ENCODE data around the gene PRPF38A. TPM values are rescaled to one million over a fixed set of nuclear protein-coding genes. Genes with fewer than 3 reads are reported as not detected.

PRPF38A gene
- polyA plus RNA-seq, 1 of the 3 experiments (the other 2 are of a cell fraction), result 24.3 TPM

DNA sequence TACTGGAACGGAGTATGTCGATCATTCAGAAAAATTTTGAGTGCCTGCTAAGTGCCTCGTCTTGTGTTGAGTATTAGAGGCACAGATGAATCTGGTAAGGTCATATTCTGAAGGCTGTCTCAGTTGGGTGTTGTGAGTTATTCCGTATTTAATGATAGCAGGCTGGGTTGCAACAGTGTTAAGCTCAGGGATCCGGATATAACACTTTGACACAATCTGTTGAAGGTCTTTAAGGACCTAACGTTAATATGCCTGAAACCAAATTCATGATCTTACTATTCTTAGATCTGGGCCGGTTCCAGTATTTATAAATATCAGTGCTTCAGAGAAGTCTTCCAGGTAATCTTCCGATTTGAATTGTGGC, 555 bp downstream of the PRPF38A start:
- Histone ChIP-seq H2AFZ (ENCODE audit: low read depth) (peak overlapping the region; percentile 91), H3F3A (replicated peaks; ENCODE audit: insufficient read depth) (no peaks in the 10 kb centered on the region), H3K27me3 (ENCODE audit: insufficient read depth) (no peaks in the 10 kb centered on the region), H3K4me2 (peak overlapping the region; percentile 78), H3K9me3 (no peaks in the 10 kb centered on the region), H3K27ac (ENCODE audit: low read depth in 2 of 2, low read length in 1 of 2) (peak overlapping the region; percentile 92 to 95), H3K36me3 (replicated peaks in 1 of 2; ENCODE audit: control insufficient read depth in 1 of 2, insufficient read depth in 2 of 2, low read length in 1 of 2) (peaks cover 30 to 32% of the 10 kb centered on the region in 2 experiments), H3K9ac (peak overlapping the region; percentile 92), H3K79me2 (ENCODE audit: insufficient read depth) (peaks cover 55% of the 10 kb centered on the region), H4K20me1 (ENCODE audit: insufficient read depth) (no peaks in the 10 kb centered on the region), H3K9me2 (no peaks in the 10 kb centered on the region), H3K4me1 (ENCODE audit: control insufficient read depth in 1 of 2, insufficient read depth in 2 of 2, low read depth in 1 of 2, low read length in 1 of 2) (peaks cover 6 to 14% of the 10 kb centered on the region in 2 experiments; a peak in 2 of 4 replicates), H3K4me3 (ENCODE audit: low read depth in 2 of 2, low read length in 1 of 2) (peak overlapping the region; percentile 92 to 97)
- DNase-seq, result no peak
- TF ChIP-seq, protein P1, sequence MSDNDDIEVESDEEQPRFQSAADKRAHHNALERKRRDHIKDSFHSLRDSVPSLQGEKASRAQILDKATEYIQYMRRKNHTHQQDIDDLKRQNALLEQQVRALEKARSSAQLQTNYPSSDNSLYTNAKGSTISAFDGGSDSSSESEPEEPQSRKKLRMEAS (IDR thresholded peaks at IDR 0.05; ENCODE audit: low read depth), result no peak
- TF ChIP-seq CHD2 (IDR thresholded peaks at IDR 0.05; ENCODE audit: low read length, partially characterized antibody) (no peak), FOSL2 (IDR thresholded peaks at IDR 0.05; ENCODE audit: borderline replicate concordance, low read depth) (no peak), FOXJ3 (CRISPR knock-in tag; IDR thresholded peaks at IDR 0.05) (no peak), RAD21 (IDR thresholded peaks at IDR 0.05; ENCODE audit: low read length) (no peak), RFX5 (IDR thresholded peaks at IDR 0.05; ENCODE audit: low read length) (no peak), SIN3A (IDR thresholded peaks at IDR 0.05; ENCODE audit: borderline replicate concordance, low read depth, low read length) (no peak), MEF2A (IDR thresholded peaks at IDR 0.05; ENCODE audit: borderline replicate concordance, low read depth) (no peak), GATA2 (CRISPR knock-in tag; IDR thresholded peaks at IDR 0.05) (no peak), RCOR1 (IDR thresholded peaks at IDR 0.05; ENCODE audit: low read length) (no peak), GABPA (IDR thresholded peaks at IDR 0.05; ENCODE audit: low read depth) (no peak), JUND (IDR thresholded peaks at IDR 0.05) (no peak), TCF12 (IDR thresholded peaks at IDR 0.05) (no peak), TEAD4 (IDR thresholded peaks at IDR 0.05; ENCODE audit: borderline replicate concordance, insufficient read depth) (no peak), SMC3 (IDR thresholded peaks at IDR 0.05; ENCODE audit: low read depth, low read length) (no peak), NRF1 (IDR thresholded peaks at IDR 0.05; ENCODE audit: low read depth, low read length) (no peak), TAF1 (IDR thresholded peaks at IDR 0.05; ENCODE audit: borderline replicate concordance, low read depth, low read length) (no peak)
- TF ChIP-seq, protein P2, sequence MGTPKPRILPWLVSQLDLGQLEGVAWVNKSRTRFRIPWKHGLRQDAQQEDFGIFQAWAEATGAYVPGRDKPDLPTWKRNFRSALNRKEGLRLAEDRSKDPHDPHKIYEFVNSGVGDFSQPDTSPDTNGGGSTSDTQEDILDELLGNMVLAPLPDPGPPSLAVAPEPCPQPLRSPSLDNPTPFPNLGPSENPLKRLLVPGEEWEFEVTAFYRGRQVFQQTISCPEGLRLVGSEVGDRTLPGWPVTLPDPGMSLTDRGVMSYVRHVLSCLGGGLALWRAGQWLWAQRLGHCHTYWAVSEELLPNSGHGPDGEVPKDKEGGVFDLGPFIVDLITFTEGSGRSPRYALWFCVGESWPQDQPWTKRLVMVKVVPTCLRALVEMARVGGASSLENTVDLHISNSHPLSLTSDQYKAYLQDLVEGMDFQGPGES (IDR thresholded peaks at IDR 0.05; ENCODE audit: low read depth, low read length), result no peak
- TF ChIP-seq, protein P3, sequence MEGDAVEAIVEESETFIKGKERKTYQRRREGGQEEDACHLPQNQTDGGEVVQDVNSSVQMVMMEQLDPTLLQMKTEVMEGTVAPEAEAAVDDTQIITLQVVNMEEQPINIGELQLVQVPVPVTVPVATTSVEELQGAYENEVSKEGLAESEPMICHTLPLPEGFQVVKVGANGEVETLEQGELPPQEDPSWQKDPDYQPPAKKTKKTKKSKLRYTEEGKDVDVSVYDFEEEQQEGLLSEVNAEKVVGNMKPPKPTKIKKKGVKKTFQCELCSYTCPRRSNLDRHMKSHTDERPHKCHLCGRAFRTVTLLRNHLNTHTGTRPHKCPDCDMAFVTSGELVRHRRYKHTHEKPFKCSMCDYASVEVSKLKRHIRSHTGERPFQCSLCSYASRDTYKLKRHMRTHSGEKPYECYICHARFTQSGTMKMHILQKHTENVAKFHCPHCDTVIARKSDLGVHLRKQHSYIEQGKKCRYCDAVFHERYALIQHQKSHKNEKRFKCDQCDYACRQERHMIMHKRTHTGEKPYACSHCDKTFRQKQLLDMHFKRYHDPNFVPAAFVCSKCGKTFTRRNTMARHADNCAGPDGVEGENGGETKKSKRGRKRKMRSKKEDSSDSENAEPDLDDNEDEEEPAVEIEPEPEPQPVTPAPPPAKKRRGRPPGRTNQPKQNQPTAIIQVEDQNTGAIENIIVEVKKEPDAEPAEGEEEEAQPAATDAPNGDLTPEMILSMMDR (IDR thresholded peaks at IDR 0.05), result no peak
- TF ChIP-seq, protein P4, sequence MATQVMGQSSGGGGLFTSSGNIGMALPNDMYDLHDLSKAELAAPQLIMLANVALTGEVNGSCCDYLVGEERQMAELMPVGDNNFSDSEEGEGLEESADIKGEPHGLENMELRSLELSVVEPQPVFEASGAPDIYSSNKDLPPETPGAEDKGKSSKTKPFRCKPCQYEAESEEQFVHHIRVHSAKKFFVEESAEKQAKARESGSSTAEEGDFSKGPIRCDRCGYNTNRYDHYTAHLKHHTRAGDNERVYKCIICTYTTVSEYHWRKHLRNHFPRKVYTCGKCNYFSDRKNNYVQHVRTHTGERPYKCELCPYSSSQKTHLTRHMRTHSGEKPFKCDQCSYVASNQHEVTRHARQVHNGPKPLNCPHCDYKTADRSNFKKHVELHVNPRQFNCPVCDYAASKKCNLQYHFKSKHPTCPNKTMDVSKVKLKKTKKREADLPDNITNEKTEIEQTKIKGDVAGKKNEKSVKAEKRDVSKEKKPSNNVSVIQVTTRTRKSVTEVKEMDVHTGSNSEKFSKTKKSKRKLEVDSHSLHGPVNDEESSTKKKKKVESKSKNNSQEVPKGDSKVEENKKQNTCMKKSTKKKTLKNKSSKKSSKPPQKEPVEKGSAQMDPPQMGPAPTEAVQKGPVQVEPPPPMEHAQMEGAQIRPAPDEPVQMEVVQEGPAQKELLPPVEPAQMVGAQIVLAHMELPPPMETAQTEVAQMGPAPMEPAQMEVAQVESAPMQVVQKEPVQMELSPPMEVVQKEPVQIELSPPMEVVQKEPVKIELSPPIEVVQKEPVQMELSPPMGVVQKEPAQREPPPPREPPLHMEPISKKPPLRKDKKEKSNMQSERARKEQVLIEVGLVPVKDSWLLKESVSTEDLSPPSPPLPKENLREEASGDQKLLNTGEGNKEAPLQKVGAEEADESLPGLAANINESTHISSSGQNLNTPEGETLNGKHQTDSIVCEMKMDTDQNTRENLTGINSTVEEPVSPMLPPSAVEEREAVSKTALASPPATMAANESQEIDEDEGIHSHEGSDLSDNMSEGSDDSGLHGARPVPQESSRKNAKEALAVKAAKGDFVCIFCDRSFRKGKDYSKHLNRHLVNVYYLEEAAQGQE (IDR thresholded peaks at IDR 0.05; ENCODE audit: low read depth, low read length), result no peak
- CTCF ChIA-PET, result interaction anchor here (0.9 to 2.4 kb wide), 5 partner anchors 10 to 281 kb away, joined by 3 to 14 read pairs (median 3); no protein-coding TSS in a partner anchor
- POLR2A ChIA-PET, result interaction anchor here (1.1 kb wide), 1 partner anchor 349 kb away, joined by 3 read pairs; no protein-coding TSS in a partner anchor
- 1% methylated on average over 7 of the region's 8 CpGs for WGBS (ENCODE audit: low lambda C conversion rate)

Data from SK-N-SH (cell line).